ENCODE measurements around the gene OR2F1.

Gene OR2F1, protein sequence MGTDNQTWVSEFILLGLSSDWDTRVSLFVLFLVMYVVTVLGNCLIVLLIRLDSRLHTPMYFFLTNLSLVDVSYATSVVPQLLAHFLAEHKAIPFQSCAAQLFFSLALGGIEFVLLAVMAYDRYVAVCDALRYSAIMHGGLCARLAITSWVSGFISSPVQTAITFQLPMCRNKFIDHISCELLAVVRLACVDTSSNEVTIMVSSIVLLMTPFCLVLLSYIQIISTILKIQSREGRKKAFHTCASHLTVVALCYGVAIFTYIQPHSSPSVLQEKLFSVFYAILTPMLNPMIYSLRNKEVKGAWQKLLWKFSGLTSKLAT

DNA sequence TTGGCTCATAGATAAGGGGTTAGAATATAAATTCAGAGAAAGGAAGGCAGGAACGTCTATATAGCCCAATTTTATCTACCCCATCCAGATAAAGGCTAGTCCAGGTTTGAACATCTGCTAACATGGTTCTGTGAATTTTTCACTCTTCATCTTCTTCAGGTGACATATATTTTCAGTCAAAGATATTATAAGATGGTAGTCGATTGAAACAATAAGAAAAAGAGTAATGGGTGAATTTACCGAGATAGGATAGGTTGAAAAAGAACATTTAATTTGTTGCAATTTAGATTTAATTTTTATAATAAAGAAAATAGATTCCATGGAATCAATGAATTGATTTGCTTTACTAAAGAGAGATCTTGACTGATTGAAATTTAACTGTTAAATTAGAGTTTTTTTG is at the start of gene OR2F1:
OR2F1 (plus strand) TSS at position 301 of the 400 bp plus-strand sequence. CDS start 5,127 bp downstream, outside the sequence.
- no peak for DNase-seq

DNA sequence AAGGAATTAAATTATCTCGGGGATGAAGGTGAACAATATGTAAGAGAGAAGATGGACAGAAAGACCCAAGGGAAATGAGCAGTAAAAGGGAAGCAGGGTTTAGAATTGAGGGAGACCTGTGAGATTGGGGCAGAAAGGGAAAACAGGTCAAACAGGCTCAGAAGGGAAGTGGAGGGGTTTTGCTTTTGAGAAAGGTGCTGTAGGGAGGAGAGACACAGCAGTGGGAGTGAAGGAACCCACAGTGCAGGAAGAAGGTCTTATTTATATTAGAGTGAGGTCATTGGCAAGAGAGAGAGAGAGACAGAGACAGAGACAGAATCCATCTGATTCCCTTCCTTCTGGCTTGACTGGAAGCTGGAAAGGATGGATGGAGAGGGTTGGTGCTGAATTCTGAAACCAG is 49.1 kb upstream of the OR2F1 start:
- DNase-seq, result no peak

DNA sequence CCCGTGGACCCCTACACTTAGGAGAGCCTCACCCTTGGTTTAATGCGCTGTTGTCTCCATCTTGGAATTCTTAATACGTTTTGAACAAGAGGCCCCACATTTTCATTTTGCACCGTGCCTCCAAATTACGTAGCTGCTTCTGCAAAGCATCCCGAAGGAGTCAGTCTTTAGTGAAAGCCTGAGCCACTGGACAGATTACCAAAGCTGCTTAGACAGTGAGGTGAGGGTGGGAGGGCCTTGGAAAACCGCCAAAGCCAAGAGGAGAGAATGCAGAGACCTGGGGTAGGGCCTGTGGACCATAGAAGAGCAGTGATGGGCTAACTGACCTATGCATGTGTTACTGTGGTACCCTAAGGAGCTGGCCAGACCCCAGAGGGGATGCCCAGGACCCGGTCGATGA is 48.5 kb upstream of the OR2F1 start:
- no peak for DNase-seq

DNA sequence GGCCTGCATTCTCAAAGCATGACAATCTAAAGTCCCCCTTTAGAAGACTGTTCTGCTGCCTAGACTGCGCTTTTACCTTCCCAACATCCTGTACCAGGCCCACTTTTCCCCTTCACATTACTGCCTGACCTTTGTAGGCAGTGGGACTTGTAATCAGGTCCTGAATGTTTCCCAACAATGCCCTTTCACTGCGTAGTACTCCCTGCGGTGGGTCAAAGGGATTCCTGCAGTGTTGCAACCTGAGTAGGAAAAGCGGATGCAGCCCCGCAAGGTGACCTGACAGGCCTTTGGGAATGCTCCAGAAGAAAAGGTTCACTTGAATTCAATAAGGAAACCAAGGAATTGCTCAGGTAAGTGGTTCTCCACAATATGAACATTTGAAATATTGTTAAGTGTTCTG is 47.7 kb upstream of the OR2F1 start:
- no peak for DNase-seq

DNA sequence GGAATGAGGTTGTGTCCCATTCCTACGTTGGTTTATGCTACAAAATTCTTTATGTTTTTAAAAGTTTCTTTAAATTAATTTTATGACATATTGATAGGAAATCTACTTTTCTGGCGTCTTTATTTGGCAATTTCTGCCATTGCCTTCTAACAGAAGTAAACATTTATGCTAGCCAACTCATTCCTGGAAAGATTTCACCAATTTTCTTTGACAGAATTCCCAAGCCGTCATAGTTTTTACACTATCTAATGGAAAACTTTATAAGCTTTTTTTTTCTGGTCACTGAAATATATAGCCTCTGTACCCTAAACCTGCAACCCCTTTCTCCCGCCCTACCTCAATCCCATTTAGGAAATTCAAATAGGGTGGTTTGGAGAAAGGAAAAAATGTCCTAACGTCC is 46.5 kb upstream of the OR2F1 start:
- no peak for DNase-seq

DNA sequence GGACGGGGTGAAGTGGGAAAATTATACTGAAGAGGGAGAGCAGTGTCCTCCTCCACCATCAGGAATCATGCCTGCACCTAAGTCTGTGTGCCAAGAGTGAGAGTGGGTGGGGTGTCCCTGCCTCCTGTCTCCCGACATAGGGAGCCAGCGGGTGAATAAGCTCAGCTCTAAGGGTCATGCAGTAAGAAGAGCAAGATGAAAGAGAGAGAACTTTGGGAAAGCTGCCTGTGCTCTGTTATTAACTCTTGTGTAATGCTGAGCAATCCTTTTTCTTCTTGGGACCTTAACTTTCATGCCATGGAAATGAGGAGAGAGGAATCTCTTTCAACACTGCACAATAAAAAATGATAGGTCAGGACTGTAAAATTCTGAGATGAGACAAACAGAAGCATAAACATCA is 44.8 kb upstream of the OR2F1 start:
- DNase-seq, result no peak

DNA sequence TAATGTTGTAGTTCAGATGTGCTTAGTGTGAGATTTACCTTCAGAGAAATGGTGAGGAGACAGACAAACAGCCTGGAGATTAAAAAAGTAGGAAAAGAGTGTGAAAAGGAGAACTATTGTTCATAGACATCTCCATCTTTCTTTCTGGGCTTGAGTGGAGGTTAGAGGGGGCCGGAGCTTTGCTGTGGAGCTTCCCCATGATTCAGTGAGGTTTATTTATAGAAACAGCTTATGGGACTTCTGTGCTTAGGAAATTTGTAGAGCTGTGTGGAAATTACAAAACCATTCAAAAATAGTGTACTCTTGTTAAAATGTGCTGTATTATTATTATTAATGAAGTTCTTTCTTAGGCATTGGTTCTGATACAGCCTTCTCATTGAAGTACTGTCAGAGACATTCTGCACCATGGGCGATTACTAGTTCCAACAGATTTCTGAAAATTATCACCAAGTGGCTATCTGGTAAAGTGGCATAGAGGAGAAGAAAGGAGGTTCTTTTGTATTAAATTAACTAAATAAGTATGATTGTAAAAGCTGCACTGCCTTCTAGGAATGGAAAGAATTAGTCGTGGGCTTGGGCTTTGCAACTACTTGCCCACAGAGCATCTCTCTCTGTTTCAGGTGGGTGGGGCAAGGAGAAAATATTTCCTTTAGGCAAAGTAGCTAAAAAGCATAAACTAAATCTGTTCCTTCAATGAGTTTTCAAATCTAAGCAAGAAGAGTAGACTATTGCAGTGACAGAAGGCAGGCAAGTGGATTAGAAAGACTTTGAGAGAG is 44.0 kb upstream of the OR2F1 start:
- no peak for DNase-seq

DNA sequence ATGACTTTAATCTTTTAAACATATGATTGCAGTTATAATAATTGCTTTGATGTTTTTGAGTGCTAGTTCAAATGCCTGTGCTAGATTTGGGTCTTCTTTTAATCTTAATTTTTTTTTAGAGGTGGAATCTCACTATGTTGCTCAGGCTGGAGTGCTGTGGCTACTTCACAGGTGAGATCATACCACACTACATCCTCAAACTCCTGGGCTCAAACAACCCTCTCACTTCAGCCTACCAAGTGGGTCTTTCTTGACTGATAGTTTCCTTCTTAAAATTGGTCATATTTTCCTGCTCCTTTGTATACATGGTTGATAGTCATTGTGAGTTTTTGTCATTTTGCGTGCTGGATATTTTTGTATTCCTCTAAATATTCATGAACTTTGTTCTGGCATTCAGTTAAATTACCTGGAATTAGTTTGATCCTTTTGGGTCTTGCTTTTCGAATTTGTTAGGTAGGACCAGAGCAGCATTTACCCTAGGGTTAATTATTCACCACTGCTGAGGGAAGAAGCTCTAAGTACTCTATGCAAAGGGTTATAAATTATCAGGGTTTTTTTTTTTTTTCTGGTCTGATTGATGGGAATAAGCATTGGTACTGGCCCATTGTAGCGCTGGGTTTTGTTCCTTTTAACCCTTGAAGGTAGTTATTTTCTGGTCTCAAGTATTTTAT is 40.6 kb upstream of the OR2F1 start:
- DNase-seq, result no peak

DNA sequence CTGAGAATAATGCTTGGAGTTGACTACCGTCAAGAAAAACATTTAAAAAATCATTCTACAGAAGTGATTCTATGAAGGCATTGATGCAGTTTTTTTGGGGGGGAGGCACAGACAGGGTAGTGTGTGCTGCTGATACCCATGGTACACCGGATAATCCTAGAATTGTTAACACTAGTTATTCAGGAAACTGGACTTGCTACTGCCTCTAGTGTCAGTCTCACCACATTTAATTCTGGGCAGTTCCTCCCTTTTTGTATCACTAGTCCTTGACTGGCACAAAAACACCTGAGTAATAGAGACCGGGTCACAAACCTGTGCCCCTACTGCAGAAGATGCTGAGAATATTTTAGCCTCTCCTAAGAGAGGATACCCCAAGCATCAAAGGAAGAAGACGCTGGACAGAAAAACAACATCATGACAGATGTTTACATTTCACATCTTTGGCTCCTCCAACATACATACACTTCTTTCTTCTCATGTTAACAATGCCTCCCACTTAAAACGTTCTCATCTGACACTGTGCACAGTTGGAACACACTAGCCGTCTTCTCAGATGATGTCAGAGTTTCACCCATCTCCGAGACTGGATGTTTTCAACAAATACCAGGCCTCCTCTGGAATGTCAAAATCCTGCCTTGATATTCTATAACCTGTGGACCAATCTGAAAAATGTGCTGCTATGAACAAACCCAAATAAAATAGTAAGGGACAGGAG is 39.5 kb upstream of the OR2F1 start:
- DNase-seq, result no peak

DNA sequence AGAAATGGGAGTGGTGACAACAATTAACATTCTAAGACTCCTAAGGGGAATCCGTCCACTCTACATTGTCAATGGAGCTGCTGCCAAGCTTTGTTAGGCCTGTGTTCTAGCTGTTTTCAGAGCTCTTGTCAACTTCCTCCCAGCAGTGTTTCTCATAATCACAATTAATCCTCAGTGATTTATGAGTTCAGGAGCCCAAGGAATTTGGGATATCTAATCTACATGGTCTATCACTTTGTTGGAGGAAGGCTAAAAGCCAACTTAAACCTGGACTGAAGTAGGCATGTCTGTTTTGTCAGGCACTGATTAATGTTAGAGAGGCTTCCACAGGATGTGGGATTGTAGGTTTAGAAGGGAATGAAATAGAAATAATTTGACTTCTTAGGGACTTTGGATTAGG is 29.8 kb upstream of the OR2F1 start:
- DNase-seq, result no peak

DNA sequence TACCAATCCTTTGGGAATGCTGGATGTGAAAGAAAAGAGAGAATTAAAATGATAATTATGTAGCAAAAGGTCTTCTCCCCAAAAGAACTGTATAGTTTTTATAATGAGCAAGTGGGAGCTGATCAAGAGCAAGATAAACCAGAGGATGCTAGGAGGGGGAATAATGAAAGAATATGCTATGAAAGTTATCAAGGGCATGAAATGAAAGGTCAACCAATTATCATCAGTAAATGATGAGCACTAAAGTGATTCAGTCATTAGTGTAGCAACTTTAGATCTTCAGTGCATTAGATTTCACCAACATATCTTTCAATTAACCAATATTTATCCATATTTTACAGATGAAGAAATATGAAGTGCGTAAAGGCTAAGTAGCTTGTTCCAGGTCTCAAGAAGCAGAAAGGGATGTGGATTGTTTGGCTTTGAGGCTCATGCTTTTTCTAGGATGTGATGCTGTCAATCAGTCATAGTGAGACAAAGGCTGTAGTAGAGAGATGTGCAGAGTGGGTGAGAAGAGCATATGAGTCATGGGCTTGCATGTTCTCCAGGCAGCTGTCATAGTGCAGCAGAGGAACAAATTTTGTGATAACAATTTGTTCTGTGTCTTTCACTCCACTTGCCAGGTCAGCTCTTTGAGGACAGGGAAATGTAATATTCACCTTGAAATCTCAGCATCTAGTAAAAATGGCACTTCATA is 25.3 kb upstream of the OR2F1 start:
- DNase-seq, result no peak

DNA sequence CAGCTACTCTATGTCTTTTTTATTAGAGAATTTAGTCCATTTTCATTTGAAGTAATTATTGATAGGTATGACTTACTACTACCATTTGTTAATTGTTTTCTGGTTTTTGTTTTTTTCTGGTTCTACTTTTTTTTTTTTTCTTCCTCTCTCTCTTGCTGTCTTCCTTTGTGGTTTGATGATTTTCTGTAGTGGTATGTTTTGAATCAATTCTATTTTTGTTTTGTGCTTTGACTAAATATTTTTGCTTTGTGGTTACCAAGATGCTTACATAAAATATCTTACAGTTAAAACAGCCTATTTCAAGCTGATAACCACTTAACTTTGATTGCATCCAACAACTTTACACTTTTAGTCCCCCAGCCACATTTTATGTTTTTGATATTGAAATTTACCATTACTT is 22.9 kb upstream of the OR2F1 start:
- DNase-seq, result no peak

DNA sequence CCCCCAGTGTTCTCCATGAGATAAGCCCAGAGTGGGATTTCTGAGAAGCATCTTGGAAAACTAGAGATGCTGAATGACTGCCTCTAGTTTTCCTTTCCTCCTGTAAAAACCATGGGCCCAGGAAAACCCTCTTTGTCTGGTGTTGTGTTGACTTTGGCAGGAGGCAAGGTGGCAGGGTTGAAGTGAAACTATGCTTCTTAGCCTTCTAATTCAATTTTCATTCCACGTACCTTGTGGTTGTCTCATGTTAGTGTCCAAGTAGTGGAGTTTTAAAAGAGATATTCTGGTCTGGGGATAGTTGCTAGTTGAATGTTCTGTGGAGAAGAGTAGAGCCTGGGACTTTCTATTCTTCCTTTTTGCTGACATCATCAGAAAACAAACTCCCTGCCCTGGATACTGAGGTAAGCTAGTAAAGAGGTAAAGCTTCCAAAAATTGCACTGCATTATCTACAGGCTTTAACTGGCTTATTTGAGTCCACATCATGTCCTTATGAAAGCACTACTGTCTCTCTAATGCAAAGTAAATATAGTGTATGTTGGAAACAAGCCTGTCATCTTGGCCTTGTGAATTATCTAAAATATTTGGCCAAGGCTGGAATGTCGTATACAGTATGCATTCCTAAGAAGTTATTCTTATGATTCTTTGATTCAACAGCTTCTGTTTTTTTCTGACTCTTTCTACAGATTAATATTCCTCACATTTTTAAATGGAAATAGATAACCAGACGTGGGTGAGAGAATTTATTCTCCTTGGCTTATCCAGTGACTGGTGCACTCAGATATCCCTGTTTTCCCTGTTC is 19.9 kb upstream of the OR2F1 start, which contains the start of gene OR2F2:
OR2F2 (plus strand) TSS at position 708 of the 800 bp plus-strand sequence; CDS start at position 708, 0 bp downstream.
- DNase-seq, result no peak

DNA sequence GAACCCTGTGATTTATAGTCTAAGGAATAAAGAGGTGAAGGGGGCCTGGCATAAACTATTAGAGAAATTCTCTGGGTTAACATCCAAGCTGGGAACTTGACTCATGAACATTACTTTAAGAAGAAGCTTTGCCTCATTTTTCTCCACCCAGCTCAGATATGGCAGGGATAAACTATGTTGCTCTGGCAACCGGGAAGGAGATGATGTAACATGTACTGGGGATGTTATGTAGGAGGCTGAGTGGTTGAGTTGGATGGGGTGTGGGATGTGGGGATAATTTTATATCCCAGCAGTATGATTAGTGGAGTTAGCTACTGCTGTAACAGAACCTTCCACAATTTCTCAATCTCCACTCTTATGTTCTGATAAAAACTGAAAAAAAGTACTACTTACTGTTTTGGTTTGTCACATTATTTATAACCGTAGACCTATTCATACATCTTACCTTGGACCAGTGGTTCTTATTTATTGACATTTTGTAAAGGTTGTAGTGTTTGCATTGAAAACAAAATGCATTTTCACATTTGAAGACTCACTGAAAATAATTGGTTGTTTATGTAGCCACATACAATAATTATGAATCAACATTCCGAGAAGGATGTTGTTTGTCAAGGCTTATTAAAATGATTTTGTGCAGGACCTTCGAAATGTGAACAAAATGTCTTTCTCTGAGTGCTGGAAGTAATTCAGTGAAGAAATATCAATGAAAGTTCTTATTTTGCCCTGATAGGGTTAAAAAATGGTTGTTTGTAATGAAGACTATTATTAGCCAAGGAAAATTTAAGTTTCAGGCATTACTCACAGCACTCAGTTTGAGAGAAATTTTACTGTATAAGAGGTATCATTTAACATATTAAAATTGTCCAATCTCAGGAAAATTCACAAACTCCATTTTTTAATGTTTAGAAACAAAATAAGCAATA is 18.3 kb upstream of the OR2F1 start:
- DNase-seq, result no peak

DNA sequence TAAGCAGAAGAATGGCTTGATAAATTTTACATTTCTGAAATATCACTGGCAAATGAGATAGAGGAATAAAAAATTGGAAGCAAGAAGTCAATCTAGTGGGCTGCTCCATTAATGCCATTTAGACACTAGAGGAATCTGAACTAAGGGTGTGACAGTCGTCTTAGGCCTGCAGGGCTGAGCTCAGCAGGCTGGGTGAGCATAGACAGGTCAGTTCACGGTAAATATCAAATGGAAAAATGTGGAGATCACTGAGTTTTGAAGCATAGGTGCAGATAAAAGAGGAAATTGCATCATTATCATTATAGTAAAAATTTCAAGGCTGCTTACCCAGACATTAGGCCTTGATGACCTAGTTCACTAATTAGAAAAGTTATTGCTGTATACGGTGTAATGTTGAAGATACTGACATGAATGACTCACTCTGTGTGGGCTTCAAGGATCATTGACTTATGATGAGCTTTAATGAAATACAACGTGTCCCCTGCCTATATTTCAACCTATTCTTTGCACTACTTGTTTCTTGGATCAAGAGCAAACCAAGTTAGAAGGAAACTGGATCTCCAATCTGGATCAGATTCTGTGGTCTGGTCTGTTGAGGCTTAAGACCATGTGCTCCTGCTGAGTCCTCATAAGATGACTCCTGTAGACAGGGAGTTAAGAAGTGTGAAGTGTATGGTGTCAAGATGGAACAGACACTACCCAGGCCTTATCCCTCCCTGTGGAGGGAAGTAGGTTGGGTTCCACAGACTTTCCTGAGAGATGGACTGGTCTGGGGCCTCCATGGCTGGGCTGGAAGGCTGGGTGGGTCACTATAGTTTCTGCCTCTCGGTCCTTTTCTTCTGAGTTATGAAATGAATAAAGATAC is 16.0 kb upstream of the OR2F1 start:
- DNase-seq, result no peak

DNA sequence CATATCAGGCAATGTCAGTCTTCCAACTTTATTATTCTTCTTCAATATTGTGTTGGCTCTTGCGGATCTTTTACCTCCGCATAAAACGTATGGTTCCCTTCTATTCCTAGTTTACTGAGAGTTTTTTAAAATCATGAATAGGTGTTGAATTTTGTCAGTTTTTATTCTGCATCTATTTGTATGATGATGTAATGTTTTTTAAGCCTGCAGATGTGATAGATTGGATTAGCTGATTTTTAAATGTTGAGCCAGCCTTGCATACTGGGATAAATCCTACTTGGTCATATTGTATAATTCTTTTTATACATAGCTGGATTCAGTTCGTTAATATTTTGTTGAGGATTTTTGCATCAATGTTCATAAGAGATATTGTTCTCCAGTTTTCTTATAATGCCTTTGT is 9.2 kb upstream of the OR2F1 start:
- DNase-seq, result no peak

DNA sequence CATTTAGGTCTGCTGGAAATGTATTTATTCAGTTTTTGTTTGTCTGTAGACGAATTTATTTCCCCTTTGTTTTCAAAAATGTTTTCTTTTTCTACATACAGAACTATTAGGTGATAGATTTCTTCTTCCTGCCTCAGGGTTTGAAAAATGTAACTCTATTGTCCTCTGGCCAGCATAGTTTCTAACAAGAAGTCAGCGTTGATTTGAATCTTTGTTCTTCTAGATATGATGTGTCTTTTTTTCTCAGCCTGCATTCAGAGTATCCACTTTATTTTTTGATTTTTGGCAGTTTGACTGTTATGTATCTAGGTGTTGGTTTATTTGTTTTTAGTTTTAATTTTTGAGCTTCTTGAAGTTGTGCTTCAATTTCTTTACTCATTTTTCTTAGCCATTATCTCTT is 7.5 kb upstream of the OR2F1 start:
- no peak for DNase-seq

DNA sequence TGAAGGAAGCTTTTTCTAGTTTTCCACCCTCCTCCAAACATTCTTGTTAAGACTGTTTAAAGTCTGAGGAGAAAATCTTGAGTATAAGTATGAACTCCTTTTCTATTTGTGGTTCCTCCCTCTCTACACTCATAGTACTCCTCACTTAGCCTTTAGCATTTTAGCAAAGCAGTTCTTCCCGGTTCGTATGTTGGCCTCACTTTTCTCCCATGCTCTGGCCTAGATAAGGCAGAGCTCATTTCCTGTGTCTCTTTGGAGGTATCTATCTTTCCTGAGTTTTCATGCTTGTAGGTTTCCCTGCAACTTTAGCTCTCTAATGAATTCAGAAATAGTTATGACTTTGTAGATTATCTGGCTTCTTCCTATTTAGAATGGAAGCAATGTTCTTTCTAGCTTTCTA is 5.9 kb upstream of the OR2F1 start:
- DNase-seq, result no peak

DNA sequence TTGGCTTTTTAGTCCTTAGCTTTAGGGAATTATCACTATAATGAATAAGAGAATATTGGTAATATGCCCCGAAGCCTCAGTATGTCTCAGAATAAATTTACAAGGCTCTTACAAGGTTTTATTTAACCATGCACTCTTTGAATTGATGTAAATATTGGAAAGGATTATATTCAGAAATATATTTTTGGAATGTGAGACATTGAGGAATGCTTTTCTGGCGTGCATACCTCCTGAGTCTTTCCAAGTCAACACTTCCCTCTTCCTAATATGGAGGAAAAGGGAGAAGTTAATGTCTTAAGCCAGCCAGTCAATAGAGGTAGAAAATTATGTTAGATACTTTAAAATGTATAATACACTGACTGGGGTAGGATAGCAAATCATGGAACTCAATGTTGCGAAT is 1.2 kb upstream of the OR2F1 start:
- no peak for DNase-seq

DNA sequence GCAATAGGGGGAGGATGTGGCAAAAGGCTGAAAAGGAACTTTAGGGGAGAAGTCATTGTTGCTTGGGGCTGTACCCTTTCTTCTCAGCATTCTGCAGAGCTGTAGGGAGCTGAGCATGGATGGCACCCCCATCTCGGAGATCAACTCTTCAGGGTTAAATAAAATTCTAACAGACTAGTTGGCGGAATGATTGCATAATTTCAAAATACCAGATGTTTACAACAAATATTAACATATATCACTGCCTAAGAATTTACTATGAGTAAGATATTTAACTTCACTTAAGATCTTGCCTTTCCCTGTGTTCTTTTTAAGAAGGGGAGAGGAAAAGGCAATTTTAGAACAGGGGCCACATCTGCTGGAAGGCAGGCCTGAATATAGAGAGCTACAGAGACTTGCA is 509 bp upstream of the OR2F1 start:
- no peak for DNase-seq

All from NCI-H774 (cell line).